ENCODE data around the gene ADPGK.
"Not testable (repeated sequence)": the region's sequence is repeated elsewhere in the genome, so short reads cannot be mapped to it uniquely, and the experiment has no call there.

The ADPGK gene

GRCh38 chr15:72783640-72784455 is at the start of gene ADPGK:
TSS of gene ADPGK (minus strand) at chr15:72783758. CDS start at chr15:72783691, 67 bp downstream.
- peak; percentile 83 to 88 for DNase-seq (ENCODE audit: low read depth in 2 of 2)

GRCh38 chr15:72827226-72827625 is 43.7 kb upstream of the ADPGK start:
- no peak for DNase-seq (ENCODE audit: low read depth in 2 of 2)

- no peak for DNase-seq (ENCODE audit: low read depth in 2 of 2)
Measured at GRCh38 chr15:72826611-72827010, 43.1 kb upstream of the ADPGK start.

- DNase-seq (ENCODE audit: low read depth in 2 of 2): no peak
Measured at GRCh38 chr15:72825829-72826228, 42.3 kb upstream of the ADPGK start.

- DNase-seq (ENCODE audit: low read depth in 2 of 2): no peak
Measured at GRCh38 chr15:72824781-72825180, 41.2 kb upstream of the ADPGK start.

- no peak for DNase-seq (ENCODE audit: low read depth in 2 of 2)
Measured at GRCh38 chr15:72824112-72824511, 40.6 kb upstream of the ADPGK start.

GRCh38 chr15:72820278-72820677 is 36.7 kb upstream of the ADPGK start:
- DNase-seq (ENCODE audit: low read depth in 2 of 2): no peak

GRCh38 chr15:72818632-72819031 is 35.1 kb upstream of the ADPGK start:
- no peak for DNase-seq (ENCODE audit: low read depth in 2 of 2)

- DNase-seq (ENCODE audit: low read depth in 2 of 2): no peak
Measured at GRCh38 chr15:72813345-72814004, 29.9 kb upstream of the ADPGK start.

- no peak for DNase-seq (ENCODE audit: low read depth in 2 of 2)
Measured at GRCh38 chr15:72809329-72809728, 25.8 kb upstream of the ADPGK start.

GRCh38 chr15:72807346-72807745 is 23.8 kb upstream of the ADPGK start:
- not testable (repeated sequence) for DNase-seq (ENCODE audit: low read depth in 2 of 2)

GRCh38 chr15:72803006-72803405 is 19.4 kb upstream of the ADPGK start:
- DNase-seq (ENCODE audit: low read depth in 2 of 2): no peak

GRCh38 chr15:72801590-72802325 is 18.2 kb upstream of the ADPGK start:
- DNase-seq (ENCODE audit: low read depth in 2 of 2): no peak

GRCh38 chr15:72800833-72801481 is 17.4 kb upstream of the ADPGK start:
- no peak for DNase-seq (ENCODE audit: low read depth in 2 of 2)

- no peak for DNase-seq (ENCODE audit: low read depth in 2 of 2)
Measured at GRCh38 chr15:72797834-72798233, 14.3 kb upstream of the ADPGK start.

GRCh38 chr15:72797338-72797689 is 13.8 kb upstream of the ADPGK start:
- DNase-seq (ENCODE audit: low read depth in 2 of 2): no peak

- DNase-seq (ENCODE audit: low read depth in 2 of 2): no peak
Measured at GRCh38 chr15:72796515-72797337, 13.2 kb upstream of the ADPGK start.

- DNase-seq (ENCODE audit: low read depth in 2 of 2): no peak
Measured at GRCh38 chr15:72796210-72796514, 12.6 kb upstream of the ADPGK start.

GRCh38 chr15:72793766-72794660 is 10.5 kb upstream of the ADPGK start:
- no peak for DNase-seq (ENCODE audit: low read depth in 2 of 2)

- no peak for DNase-seq (ENCODE audit: low read depth in 2 of 2)
Measured at GRCh38 chr15:72792431-72792830, 8.9 kb upstream of the ADPGK start.

All from activated CD8-positive, alpha-beta memory T cell treated with anti-CD3 and anti-CD28 coated beads for 4 hours (primary cell).